CD4-positive, CD25-positive, alpha-beta regulatory T cell (primary cell): ENCODE data around the gene PRKAR1B. TPM values are rescaled to one million over a fixed set of nuclear protein-coding genes. Genes with fewer than 3 reads are reported as not detected.

ENCODE experiments used
- ATAC-seq, 2 donors: fragments of 150-1000 bp; cut with Tn5 transposase; one replicate each; pipeline ENCODE4 v1.10.0; 2021; ENCODE audit warnings: low read depth in 2 of 2, moderate number of reproducible peaks in 2 of 2, moderate library complexity in 1 of 2
- DNase-seq, 3 donors: peaks; one replicate each; pipeline versions ENCODE4 v3.0.0 to v3.0.0-alpha.2; 2012 to 2022; ENCODE audit warnings: mixed read lengths in 1 of 3
- H3K27ac ChIP-seq: one replicate; pipeline ENCODE4 v1.7.0; 2013; ENCODE audit warnings: mild to moderate bottlenecking, low read length; ENCODE audit not compliant: insufficient read depth, poor library complexity, severe bottlenecking
- H3K27me3 ChIP-seq: one replicate; pipeline ENCODE4 v1.7.0; 2013; ENCODE audit warnings: low read length; ENCODE audit not compliant: control insufficient read depth, insufficient read depth
- H3K36me3 ChIP-seq: one replicate; pipeline ENCODE4 v1.7.0; 2013; ENCODE audit warnings: mild to moderate bottlenecking, low read length, moderate library complexity; ENCODE audit not compliant: control insufficient read depth, insufficient read depth
- H3K4me1 ChIP-seq: 2 replicates; pipeline ENCODE4 v1.7.0; 2013; ENCODE audit warnings: mild to moderate bottlenecking, low read length; ENCODE audit not compliant: insufficient read depth, control insufficient read depth, poor library complexity, severe bottlenecking
- H3K4me3 ChIP-seq: one replicate; pipeline ENCODE4 v1.7.0; 2013; ENCODE audit warnings: low read depth, mild to moderate bottlenecking, low read length, moderate library complexity
- H3K9me3 ChIP-seq, 2 experiments: 1 replicate in 1 of 2; 2 replicates in 1 of 2; pipeline ENCODE4 v1.7.0; 2013; ENCODE audit warnings: low read length in 2 of 2, mild to moderate bottlenecking in 1 of 2, moderate library complexity in 1 of 2; ENCODE audit not compliant: control insufficient read depth in 2 of 2
- H3K27ac Mint-ChIP-seq, 3 donors: one replicate each; pipeline ENCODE4 v1.8.0; 2020 to 2022; ENCODE audit warnings: mild to moderate bottlenecking in 3 of 3, mixed read lengths in 3 of 3, moderate library complexity in 2 of 3
- H3K27me3 Mint-ChIP-seq: one replicate; pipeline ENCODE4 v1.8.0; 2022; ENCODE audit warnings: mild to moderate bottlenecking, mixed read lengths
- H3K36me3 Mint-ChIP-seq: one replicate; pipeline ENCODE4 v1.8.0; 2020; ENCODE audit warnings: mixed read lengths
- H3K4me1 Mint-ChIP-seq, 4 donors: one replicate each; pipeline ENCODE4 v1.8.0; 2020 to 2022; ENCODE audit warnings: mixed read lengths in 4 of 4, mild to moderate bottlenecking in 1 of 4
- H3K4me3 Mint-ChIP-seq, 4 donors: one replicate each; pipeline ENCODE4 v1.8.0; 2020 to 2022; ENCODE audit warnings: mild to moderate bottlenecking in 4 of 4, mixed read lengths in 4 of 4, moderate library complexity in 3 of 4
- H3K9me3 Mint-ChIP-seq, 7 donors: one replicate each; pipeline ENCODE4 v1.8.0; 2020 to 2022; ENCODE audit warnings: mixed read lengths in 7 of 7, mild to moderate bottlenecking in 3 of 7, moderate library complexity in 2 of 7
- polyA plus RNA-seq, 4 donors: library from polyadenylated mRNA; unstranded; fragments of 300-500 nt; fragmentation: Illumina TruSeq; gene quantifications; one replicate each; pipeline ENCODE4 v1.2.3, GENCODE V29; 2021
- total RNA-seq: library from RNA; stranded (reverse); gene quantifications from one replicate; pipeline ENCODE4 v1.2.3, GENCODE V29; 2022

The PRKAR1B gene
- total and polyA plus RNA-seq, 5 donors from 2014 or later = 4.9 to 12.5 (median 6.8) TPM

- no peak for DNase-seq
- no peaks in the 10 kb centered on the region for H3K36me3 ChIP-seq
- no peak overlapping the region for H3K4me3 ChIP-seq
These were observed 217.0 kb downstream of the PRKAR1B start for GRCh38 chr7:510131-510481.

GRCh38 chr7:509426-510130 is 217.5 kb downstream of the PRKAR1B start:
- no peak overlapping the region for H3K4me3 ChIP-seq
- no peak for ATAC-seq
- H3K27ac ChIP-seq = no peak overlapping the region
- no peaks in the 10 kb centered on the region for H3K27me3 ChIP-seq
- no peak for DNase-seq
- no peaks in the 10 kb centered on the region for H3K4me1 ChIP-seq
- no peak overlapping the region for H3K27ac Mint-ChIP-seq
- H3K9me3 Mint-ChIP-seq = no peaks in the 10 kb centered on the region
- H3K27me3 Mint-ChIP-seq = peaks cover 6% of the 10 kb centered on the region
- H3K36me3 ChIP-seq = no peaks in the 10 kb centered on the region
- no peaks in the 10 kb centered on the region for H3K9me3 ChIP-seq
- H3K4me1 Mint-ChIP-seq = no peaks in the 10 kb centered on the region
- no peaks in the 10 kb centered on the region for H3K36me3 Mint-ChIP-seq
- H3K4me3 Mint-ChIP-seq = no peak overlapping the region

More at GRCh38 chr7:510131-510481, 217.0 kb downstream of the PRKAR1B start:
- H3K4me3 Mint-ChIP-seq = no peak overlapping the region
- ATAC-seq = no peak
- no peaks in the 10 kb centered on the region for H3K9me3 ChIP-seq
- peaks cover 9% of the 10 kb centered on the region for H3K27me3 Mint-ChIP-seq
- no peaks in the 10 kb centered on the region for H3K36me3 Mint-ChIP-seq
- H3K27ac ChIP-seq = no peak overlapping the region
- no peaks in the 10 kb centered on the region for H3K27me3 ChIP-seq
- no peaks in the 10 kb centered on the region for H3K9me3 Mint-ChIP-seq
- no peaks in the 10 kb centered on the region for H3K4me1 ChIP-seq
- no peak overlapping the region for H3K27ac Mint-ChIP-seq
- H3K4me1 Mint-ChIP-seq = no peaks in the 10 kb centered on the region

- no peaks in the 10 kb centered on the region for H3K36me3 Mint-ChIP-seq
- no peak overlapping the region for H3K27ac Mint-ChIP-seq
- no peaks in the 10 kb centered on the region for H3K4me1 Mint-ChIP-seq
- Histone ChIP-seq H3K4me3 (no peak overlapping the region), H3K27me3 (no peaks in the 10 kb centered on the region), H3K36me3 (no peaks in the 10 kb centered on the region), H3K27ac (no peak overlapping the region), H3K4me1 (no peaks in the 10 kb centered on the region), H3K9me3 (no peaks in the 10 kb centered on the region)
- ATAC-seq (no peak), DNase-seq (no peak)
- H3K9me3 Mint-ChIP-seq = no peaks in the 10 kb centered on the region
- H3K27me3 Mint-ChIP-seq = no peaks in the 10 kb centered on the region
- no peak overlapping the region for H3K4me3 Mint-ChIP-seq
These were observed 218.5 kb downstream of the PRKAR1B start for GRCh38 chr7:508461-509170.

- Histone ChIP-seq H3K4me1 (no peaks in the 10 kb centered on the region), H3K4me3 (no peak overlapping the region), H3K36me3 (no peaks in the 10 kb centered on the region), H3K27ac (no peak overlapping the region), H3K27me3 (no peaks in the 10 kb centered on the region), H3K9me3 (no peaks in the 10 kb centered on the region)
- no peak overlapping the region for H3K4me3 Mint-ChIP-seq
- H3K4me1 Mint-ChIP-seq = no peaks in the 10 kb centered on the region
- no peaks in the 10 kb centered on the region for H3K36me3 Mint-ChIP-seq
- no peak overlapping the region for H3K27ac Mint-ChIP-seq
- H3K9me3 Mint-ChIP-seq = no peaks in the 10 kb centered on the region
- no peaks in the 10 kb centered on the region for H3K27me3 Mint-ChIP-seq
- ATAC-seq (no peak), DNase-seq (no peak)
These were observed 219.3 kb downstream of the PRKAR1B start for GRCh38 chr7:507623-508300.

GRCh38 chr7:506921-507622 is 220.0 kb downstream of the PRKAR1B start:
- Histone ChIP-seq H3K36me3 (no peaks in the 10 kb centered on the region), H3K9me3 (no peaks in the 10 kb centered on the region), H3K27me3 (no peaks in the 10 kb centered on the region), H3K27ac (no peak overlapping the region), H3K4me3 (no peak overlapping the region), H3K4me1 (no peaks in the 10 kb centered on the region)
- no peak overlapping the region for H3K27ac Mint-ChIP-seq
- no peaks in the 10 kb centered on the region for H3K4me1 Mint-ChIP-seq
- no peaks in the 10 kb centered on the region for H3K9me3 Mint-ChIP-seq
- no peak overlapping the region for H3K4me3 Mint-ChIP-seq
- ATAC-seq = no peak
- no peak for DNase-seq
- H3K27me3 Mint-ChIP-seq = no peaks in the 10 kb centered on the region
- H3K36me3 Mint-ChIP-seq = no peaks in the 10 kb centered on the region

GRCh38 chr7:506391-506831 is 220.7 kb downstream of the PRKAR1B start:
- Histone ChIP-seq H3K36me3 (no peaks in the 10 kb centered on the region), H3K4me3 (no peak overlapping the region), H3K9me3 (no peaks in the 10 kb centered on the region), H3K27ac (no peak overlapping the region), H3K27me3 (no peaks in the 10 kb centered on the region), H3K4me1 (no peaks in the 10 kb centered on the region)
- DNase-seq = no peak
- no peaks in the 10 kb centered on the region for H3K36me3 Mint-ChIP-seq
- no peaks in the 10 kb centered on the region for H3K9me3 Mint-ChIP-seq
- H3K4me3 Mint-ChIP-seq = no peak overlapping the region
- no peaks in the 10 kb centered on the region for H3K4me1 Mint-ChIP-seq
- ATAC-seq = no peak
- H3K27ac Mint-ChIP-seq = no peak overlapping the region
- no peaks in the 10 kb centered on the region for H3K27me3 Mint-ChIP-seq

GRCh38 chr7:505171-505570 is 221.9 kb downstream of the PRKAR1B start:
- Histone ChIP-seq H3K27ac (no peak overlapping the region), H3K4me3 (no peak overlapping the region), H3K36me3 (no peaks in the 10 kb centered on the region), H3K4me1 (no peaks in the 10 kb centered on the region), H3K27me3 (no peaks in the 10 kb centered on the region), H3K9me3 (no peaks in the 10 kb centered on the region)
- Mint-ChIP-seq H3K4me1 (no peaks in the 10 kb centered on the region), H3K4me3 (no peak overlapping the region), H3K9me3 (no peaks in the 10 kb centered on the region), H3K36me3 (no peaks in the 10 kb centered on the region), H3K27me3 (no peaks in the 10 kb centered on the region), H3K27ac (no peak overlapping the region)
- ATAC-seq = no peak
- DNase-seq = no peak
